SJCRH30 (cell line): ENCODE data around the gene SNRPD3. TPM values are rescaled to one million over a fixed set of nuclear protein-coding genes. Genes with fewer than 3 reads are reported as not detected.
A peak's percentile ranks its signal among the peaks of the same experiment; 100 is the strongest.
"Not testable (repeated sequence)": the region's sequence is repeated elsewhere in the genome, so short reads cannot be mapped to it uniquely, and the experiment has no call there.

Source experiments
- DNase-seq, 2 experiments: peaks; one replicate each; pipeline ENCODE4 v3.0.0-alpha.2; 2015 to 2020
- H3K27ac ChIP-seq: fragments of 250-450 bp; sonication (Bioruptor Pico); 2 replicates; pipeline ENCODE4 v1.5.1; 2020; ENCODE audit warnings: mild to moderate bottlenecking, moderate library complexity
- H3K27me3 ChIP-seq: fragments of 250-450 bp; sonication (Bioruptor Pico); 2 replicates; pipeline ENCODE4 v1.5.1; 2020; ENCODE audit warnings: mild to moderate bottlenecking, moderate library complexity
- H3K36me3 ChIP-seq: fragments of 250-450 bp; sonication (Bioruptor Pico); 2 replicates; pipeline ENCODE4 v1.5.1; 2020; ENCODE audit warnings: mild to moderate bottlenecking, moderate library complexity
- H3K4me1 ChIP-seq: fragments of 250-450 bp; sonication (Bioruptor Pico); 2 replicates; pipeline ENCODE4 v1.5.1; 2020; ENCODE audit warnings: mild to moderate bottlenecking, moderate library complexity
- H3K4me3 ChIP-seq: fragments of 250-450 bp; sonication (Bioruptor Pico); 2 replicates; pipeline ENCODE4 v1.5.1; 2020; ENCODE audit warnings: mild to moderate bottlenecking, moderate library complexity
- H3K9me3 ChIP-seq: fragments of 250-450 bp; sonication (Bioruptor Pico); replicated peaks from 2 replicates; pipeline ENCODE4 v1.5.1; 2020; ENCODE audit warnings: mild to moderate bottlenecking, moderate library complexity
- total RNA-seq: library from RNA; depleted of rRNA; stranded (reverse); fragments of >200 nt; shearing (Covaris generic); gene quantifications from 2 replicates; pipeline ENCODE4 v1.2.3, GENCODE V29; 2014

The SNRPD3 gene
- total RNA-seq, 1 experiment from 2014 or later: 252 TPM

- DNase-seq: peak; percentile 46 to 70
- Histone ChIP-seq H3K36me3 (no peaks in the 10 kb centered on the region), H3K27ac (no peak overlapping the region), H3K9me3 (no peaks in the 10 kb centered on the region), H3K27me3 (no peaks in the 10 kb centered on the region), H3K4me3 (no peak overlapping the region), H3K4me1 (peaks cover 9% of the 10 kb centered on the region)
Observed at GRCh38 chr22:24521791-24522245, 34.0 kb upstream of the SNRPD3 start.

GRCh38 chr22:24523873-24524272 is 31.9 kb upstream of the SNRPD3 start:
- H3K36me3 ChIP-seq: no peaks in the 10 kb centered on the region
- H3K27me3 ChIP-seq: no peaks in the 10 kb centered on the region
- peaks cover 6% of the 10 kb centered on the region for H3K4me1 ChIP-seq
- no peaks in the 10 kb centered on the region for H3K9me3 ChIP-seq
- H3K27ac ChIP-seq: no peak overlapping the region
- DNase-seq: no peak
- no peak overlapping the region for H3K4me3 ChIP-seq

- H3K27ac ChIP-seq: no peak overlapping the region
- H3K36me3 ChIP-seq: no peaks in the 10 kb centered on the region
- peaks cover 6% of the 10 kb centered on the region for H3K4me1 ChIP-seq
- no peak overlapping the region for H3K4me3 ChIP-seq
- peak; percentile 74 to 84 for DNase-seq
- no peaks in the 10 kb centered on the region for H3K27me3 ChIP-seq
- no peaks in the 10 kb centered on the region for H3K9me3 ChIP-seq
Observed at GRCh38 chr22:24525416-24526037, 30.3 kb upstream of the SNRPD3 start.

GRCh38 chr22:24526191-24526590 is 29.6 kb upstream of the SNRPD3 start:
- Histone ChIP-seq H3K36me3 (no peaks in the 10 kb centered on the region), H3K4me3 (no peak overlapping the region), H3K27ac (no peak overlapping the region), H3K9me3 (no peaks in the 10 kb centered on the region), H3K4me1 (peaks cover 6% of the 10 kb centered on the region), H3K27me3 (no peaks in the 10 kb centered on the region)
- no peak for DNase-seq

- Histone ChIP-seq H3K27me3 (no peaks in the 10 kb centered on the region), H3K9me3 (no peaks in the 10 kb centered on the region), H3K27ac (no peak overlapping the region), H3K4me1 (peaks cover 9% of the 10 kb centered on the region), H3K4me3 (no peak overlapping the region), H3K36me3 (no peaks in the 10 kb centered on the region)
- no peak for DNase-seq
Observed at GRCh38 chr22:24529898-24530297, 25.9 kb upstream of the SNRPD3 start.

- H3K27me3 ChIP-seq, H3K4me1 ChIP-seq, H3K27ac ChIP-seq, H3K4me3 ChIP-seq, H3K9me3 ChIP-seq, DNase-seq, H3K36me3 ChIP-seq: not testable (repeated sequence)
Observed at GRCh38 chr22:24530968-24531367, 24.8 kb upstream of the SNRPD3 start.

GRCh38 chr22:24532075-24532474 is 23.7 kb upstream of the SNRPD3 start:
- no peak for DNase-seq

GRCh38 chr22:24535348-24535747 is 20.5 kb upstream of the SNRPD3 start:
- H3K27ac ChIP-seq: no peak overlapping the region
- no peaks in the 10 kb centered on the region for H3K9me3 ChIP-seq

More at GRCh38 chr22:24532075-24532474, 23.7 kb upstream of the SNRPD3 start:
- Histone ChIP-seq H3K27ac (no peak overlapping the region), H3K4me3 (no peak overlapping the region), H3K9me3 (no peaks in the 10 kb centered on the region), H3K27me3 (no peaks in the 10 kb centered on the region), H3K36me3 (no peaks in the 10 kb centered on the region), H3K4me1 (peaks cover 21% of the 10 kb centered on the region)

GRCh38 chr22:24536089-24536488 is 19.7 kb upstream of the SNRPD3 start:
- DNase-seq: peak; percentile 48 to 77
- H3K27ac ChIP-seq: peak overlapping the region; percentile 87
- H3K9me3 ChIP-seq: no peaks in the 10 kb centered on the region
- peaks cover 27% of the 10 kb centered on the region for H3K4me1 ChIP-seq
- H3K36me3 ChIP-seq: peaks cover 11% of the 10 kb centered on the region
- H3K4me3 ChIP-seq: no peak overlapping the region
- H3K27me3 ChIP-seq: no peaks in the 10 kb centered on the region

More at GRCh38 chr22:24535348-24535747, 20.5 kb upstream of the SNRPD3 start:
- peaks cover 3% of the 10 kb centered on the region for H3K36me3 ChIP-seq
- peaks cover 27% of the 10 kb centered on the region for H3K4me1 ChIP-seq
- DNase-seq: no peak
- H3K4me3 ChIP-seq: no peak overlapping the region
- H3K27me3 ChIP-seq: no peaks in the 10 kb centered on the region

- DNase-seq: no peak
- Histone ChIP-seq H3K9me3 (no peaks in the 10 kb centered on the region), H3K36me3 (peaks cover 24% of the 10 kb centered on the region), H3K27me3 (no peaks in the 10 kb centered on the region), H3K4me1 (peaks cover 41% of the 10 kb centered on the region), H3K4me3 (no peak overlapping the region), H3K27ac (no peak overlapping the region)
Observed at GRCh38 chr22:24540470-24540869, 15.3 kb upstream of the SNRPD3 start.

GRCh38 chr22:24541681-24542515 is 13.9 kb upstream of the SNRPD3 start:
- Histone ChIP-seq H3K27ac (no peak overlapping the region), H3K9me3 (no peaks in the 10 kb centered on the region), H3K36me3 (peaks cover 30% of the 10 kb centered on the region), H3K4me1 (peaks cover 33% of the 10 kb centered on the region), H3K27me3 (no peaks in the 10 kb centered on the region), H3K4me3 (no peak overlapping the region)
- DNase-seq: no peak

GRCh38 chr22:24542641-24543040 is 13.2 kb upstream of the SNRPD3 start:
- peak; percentile 49 to 51 for DNase-seq
- H3K9me3 ChIP-seq: no peaks in the 10 kb centered on the region
- H3K36me3 ChIP-seq: peaks cover 37% of the 10 kb centered on the region
- no peaks in the 10 kb centered on the region for H3K27me3 ChIP-seq
- no peak overlapping the region for H3K4me3 ChIP-seq
- peaks cover 26% of the 10 kb centered on the region for H3K4me1 ChIP-seq
- H3K27ac ChIP-seq: no peak overlapping the region; the same call in 1 of the 2 replicates

- no peak overlapping the region; the same call in 1 of the 2 replicates for H3K27ac ChIP-seq
- H3K27me3 ChIP-seq: no peaks in the 10 kb centered on the region
- peaks cover 25% of the 10 kb centered on the region for H3K4me1 ChIP-seq
- H3K36me3 ChIP-seq: peaks cover 39% of the 10 kb centered on the region
- no peak for DNase-seq
- no peak overlapping the region for H3K4me3 ChIP-seq
- no peaks in the 10 kb centered on the region for H3K9me3 ChIP-seq
Observed at GRCh38 chr22:24543185-24543601, 12.6 kb upstream of the SNRPD3 start.

- no peaks in the 10 kb centered on the region for H3K9me3 ChIP-seq
- H3K36me3 ChIP-seq: peaks cover 39% of the 10 kb centered on the region
- H3K4me1 ChIP-seq: peaks cover 25% of the 10 kb centered on the region
- no peaks in the 10 kb centered on the region for H3K27me3 ChIP-seq
- no peak for DNase-seq
- H3K4me3 ChIP-seq: no peak overlapping the region
- no peak overlapping the region for H3K27ac ChIP-seq
Observed at GRCh38 chr22:24543679-24544243, 12.0 kb upstream of the SNRPD3 start.

GRCh38 chr22:24548812-24549211 is 7.0 kb upstream of the SNRPD3 start:
- H3K4me3 ChIP-seq: no peak overlapping the region
- no peak overlapping the region for H3K27ac ChIP-seq
- no peaks in the 10 kb centered on the region for H3K9me3 ChIP-seq
- peaks cover 25% of the 10 kb centered on the region for H3K4me1 ChIP-seq
- no peak for DNase-seq
- no peaks in the 10 kb centered on the region for H3K27me3 ChIP-seq
- peaks cover 16% of the 10 kb centered on the region for H3K36me3 ChIP-seq
